ENCODE data around the gene SCGB1A1.
A peak's percentile ranks its signal among the peaks of the same experiment; 100 is the strongest.
"Not testable (repeated sequence)": the region's sequence is repeated elsewhere in the genome, so short reads cannot be mapped to it uniquely, and the experiment has no call there.

Gene SCGB1A1

DNA sequence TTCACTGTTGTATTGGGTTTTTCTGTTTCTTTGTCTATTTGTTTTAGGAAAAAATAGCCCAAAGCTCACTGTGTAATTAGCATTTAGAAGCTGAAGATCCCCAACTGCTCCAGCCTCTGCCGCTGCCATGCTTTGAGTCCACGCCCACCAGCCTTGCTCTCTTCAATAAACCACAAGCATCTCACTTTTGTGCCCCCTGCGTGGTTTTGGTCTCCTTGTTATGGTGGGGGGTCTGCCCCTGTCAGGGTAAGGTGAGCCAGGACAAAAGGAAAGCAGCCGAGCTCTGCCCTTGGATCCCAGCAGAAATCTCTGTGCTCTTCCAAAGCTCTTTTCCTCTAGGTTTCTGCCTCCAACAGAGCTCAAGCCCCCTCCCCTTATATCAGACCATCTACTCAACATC, 4.2 kb downstream of the SCGB1A1 start:
- no peak for DNase-seq

DNA sequence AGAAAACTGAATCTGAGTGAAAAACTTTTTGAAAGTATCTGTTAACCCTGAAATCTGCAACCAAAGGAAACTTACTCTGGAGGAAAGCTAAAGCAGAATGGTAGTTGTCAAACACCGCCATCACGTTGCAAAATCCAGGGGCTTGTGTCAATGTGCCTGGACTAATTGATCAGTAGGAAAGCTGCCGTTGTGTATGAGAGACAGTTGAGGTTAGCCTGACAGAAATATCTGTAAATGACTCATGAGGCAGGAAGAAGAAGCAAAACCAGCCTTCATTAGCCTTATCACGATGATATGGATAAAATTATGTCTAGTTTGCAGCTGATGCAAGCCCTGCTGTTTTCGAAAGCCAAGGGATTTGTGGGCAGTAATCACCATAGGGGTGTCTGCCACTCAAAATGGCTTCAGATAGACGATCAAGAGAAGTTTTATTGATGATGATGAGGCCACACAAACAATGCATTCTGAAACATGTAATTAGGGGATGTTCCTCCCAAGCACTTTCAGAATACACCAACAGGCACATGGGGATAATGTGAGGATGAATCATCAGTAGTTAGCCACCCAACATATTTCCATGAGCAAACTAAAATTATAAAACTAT, 8.9 kb downstream of the SCGB1A1 start:
- DNase-seq = no peak

DNA sequence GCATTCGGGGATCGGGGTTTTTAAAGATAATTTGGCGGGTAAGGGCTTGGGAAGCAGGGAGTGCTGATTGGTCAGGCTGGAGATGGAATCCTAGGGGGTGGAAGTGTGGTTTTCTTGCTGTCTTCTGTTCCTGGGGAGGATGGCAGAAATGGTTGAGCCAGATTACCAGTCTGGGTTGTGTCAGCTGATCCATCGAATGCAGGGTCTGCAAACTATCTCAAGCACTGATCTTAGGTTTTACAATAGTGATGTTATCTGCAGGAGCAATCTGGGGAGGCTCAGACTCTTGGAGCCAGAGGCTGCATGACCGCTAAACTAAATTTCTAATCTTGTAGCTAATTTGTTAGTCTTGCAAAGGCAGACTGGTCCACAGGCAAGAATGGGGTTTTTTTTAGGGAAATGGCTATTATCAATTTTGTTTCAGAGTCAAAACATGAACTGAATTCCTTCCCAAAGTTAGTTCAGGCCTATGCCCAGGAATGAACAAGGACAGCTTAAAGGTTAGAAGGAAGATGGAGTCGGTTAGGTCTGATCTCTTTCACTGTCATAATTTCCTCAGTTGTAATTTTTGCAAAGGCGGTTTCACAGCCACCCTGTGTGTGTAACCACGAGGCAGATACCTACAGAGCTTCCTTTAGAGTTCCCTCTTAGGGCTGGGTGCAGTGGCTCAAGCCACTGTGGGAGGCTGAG, 10.2 kb downstream of the SCGB1A1 start:
- DNase-seq = no peak

DNA sequence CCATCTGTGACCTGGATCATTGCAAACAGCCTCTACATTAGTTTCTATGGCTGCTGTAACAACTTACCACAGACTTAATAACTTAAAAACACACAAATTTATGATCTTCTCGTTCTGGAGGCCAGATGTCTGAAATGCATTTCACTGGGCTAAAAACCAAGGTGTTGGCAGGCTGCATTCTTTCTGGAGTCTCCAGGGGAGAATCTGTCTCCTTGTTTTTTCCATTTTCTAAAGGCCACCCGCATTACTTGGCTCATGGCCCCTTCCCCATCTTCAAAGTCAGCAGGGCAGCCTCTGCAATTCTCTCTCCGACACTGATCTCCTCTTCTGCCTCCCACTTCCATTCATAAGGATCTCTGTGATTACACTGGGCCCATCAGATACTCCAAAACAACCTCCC, 11.6 kb downstream of the SCGB1A1 start:
- DNase-seq = no peak

DNA sequence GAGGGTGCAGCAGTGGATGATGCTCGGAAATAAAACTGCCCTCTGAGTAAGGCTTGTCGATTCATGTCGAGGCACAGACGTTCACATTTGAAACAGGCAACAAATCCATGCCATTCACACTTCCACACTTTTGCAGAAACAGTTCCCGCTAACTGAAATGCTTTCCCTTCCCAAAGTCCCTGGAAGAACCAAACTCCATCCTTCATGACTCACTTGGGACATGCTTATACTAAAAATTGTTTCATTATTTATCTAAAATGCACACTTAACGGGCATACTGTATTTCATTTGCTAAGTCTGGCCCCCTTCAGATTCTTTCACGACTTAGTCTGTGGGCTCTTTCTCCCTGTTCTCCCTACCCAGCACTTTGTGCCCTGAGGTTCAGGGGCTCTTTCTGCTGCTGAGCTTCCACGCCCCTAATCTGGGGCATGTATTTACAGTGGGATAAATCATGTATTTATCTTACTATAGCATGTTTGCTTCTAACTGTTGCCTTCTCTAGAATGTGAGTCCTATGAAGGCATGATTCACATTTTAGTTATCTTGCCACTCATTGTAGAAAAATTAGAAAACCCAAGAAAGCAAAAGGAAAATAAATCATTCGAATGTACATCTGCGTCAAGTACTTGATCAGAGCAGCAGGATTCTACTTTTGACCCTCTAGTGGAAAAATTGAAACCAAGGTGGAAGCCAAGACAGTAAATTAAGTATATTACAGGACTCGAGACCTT, 12.5 kb downstream of the SCGB1A1 start:
- DNase-seq = no peak

DNA sequence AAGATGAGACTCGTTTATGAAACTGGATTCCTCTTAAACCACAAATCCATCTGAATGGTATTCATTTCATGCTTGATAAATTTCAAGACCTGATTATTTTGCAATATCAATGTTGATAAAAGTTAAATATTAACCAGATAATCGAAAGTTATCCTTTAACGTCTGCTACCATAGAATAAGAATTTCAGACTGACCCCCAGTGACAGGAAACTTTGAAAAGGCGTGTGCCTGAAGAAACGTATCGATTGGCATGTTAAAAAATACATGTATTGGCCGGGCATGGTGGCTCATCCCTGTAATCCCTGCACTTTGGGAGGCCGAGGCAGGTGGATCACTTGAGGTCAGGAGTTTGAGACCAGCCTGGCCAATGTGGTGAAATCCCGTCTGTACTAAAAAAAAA, 13.9 kb downstream of the SCGB1A1 start:
- DNase-seq = no peak

DNA sequence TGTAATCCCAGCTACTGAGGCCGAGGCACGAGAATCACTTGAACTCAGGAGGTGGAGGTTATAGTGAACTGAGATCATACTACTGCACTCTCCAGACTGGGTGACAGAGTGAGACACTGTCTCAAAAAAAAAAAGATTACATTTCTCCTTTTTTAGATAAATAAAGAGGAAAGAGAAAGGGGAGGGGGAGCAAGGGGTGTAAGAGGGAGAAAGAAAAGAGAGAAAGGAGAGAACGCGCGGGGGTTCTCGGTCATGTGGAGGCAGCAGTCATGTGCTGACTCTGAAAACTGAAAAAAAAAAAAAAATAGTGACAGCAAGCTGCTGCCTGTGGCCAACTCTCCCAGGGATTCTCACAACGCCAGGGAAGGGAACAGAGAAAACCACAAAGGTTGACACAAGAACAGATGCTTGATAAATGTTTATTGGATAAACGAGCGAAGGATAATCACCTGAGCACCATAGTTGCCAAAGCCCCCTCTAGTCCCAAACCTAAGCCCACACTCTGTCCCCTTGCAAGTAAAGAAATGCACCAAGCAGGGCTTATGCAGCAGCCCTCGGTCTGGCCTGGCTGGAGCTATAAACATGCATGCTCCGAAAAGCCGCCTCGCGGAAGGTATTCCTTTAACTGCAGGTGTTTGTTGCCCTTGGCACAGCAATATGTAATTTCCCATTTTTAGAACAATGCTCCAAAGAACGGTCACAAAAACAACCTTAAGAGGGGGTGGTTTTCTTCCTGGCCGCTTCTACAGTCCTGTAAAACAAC, 14.5 kb downstream of the SCGB1A1 start:
- DNase-seq = no peak

DNA sequence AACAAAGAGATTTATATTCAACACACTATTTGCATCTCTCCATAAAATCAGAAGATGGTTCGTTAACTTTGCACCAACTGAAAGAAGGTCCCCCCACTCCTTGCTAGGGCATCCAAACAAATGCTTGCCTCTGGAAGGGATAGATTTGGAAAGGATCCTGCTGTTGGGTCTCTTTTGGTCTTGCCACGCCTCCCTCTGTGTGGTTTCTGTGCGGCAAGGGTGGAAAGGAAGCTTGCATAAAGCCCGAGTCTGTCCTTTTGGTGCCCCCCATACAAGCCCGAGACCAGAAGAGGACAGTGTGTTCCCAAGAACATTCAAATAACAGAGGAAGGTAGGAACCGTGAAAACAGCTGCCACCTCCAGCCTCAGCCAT, 15.1 kb downstream of the SCGB1A1 start:
- DNase-seq = no peak

DNA sequence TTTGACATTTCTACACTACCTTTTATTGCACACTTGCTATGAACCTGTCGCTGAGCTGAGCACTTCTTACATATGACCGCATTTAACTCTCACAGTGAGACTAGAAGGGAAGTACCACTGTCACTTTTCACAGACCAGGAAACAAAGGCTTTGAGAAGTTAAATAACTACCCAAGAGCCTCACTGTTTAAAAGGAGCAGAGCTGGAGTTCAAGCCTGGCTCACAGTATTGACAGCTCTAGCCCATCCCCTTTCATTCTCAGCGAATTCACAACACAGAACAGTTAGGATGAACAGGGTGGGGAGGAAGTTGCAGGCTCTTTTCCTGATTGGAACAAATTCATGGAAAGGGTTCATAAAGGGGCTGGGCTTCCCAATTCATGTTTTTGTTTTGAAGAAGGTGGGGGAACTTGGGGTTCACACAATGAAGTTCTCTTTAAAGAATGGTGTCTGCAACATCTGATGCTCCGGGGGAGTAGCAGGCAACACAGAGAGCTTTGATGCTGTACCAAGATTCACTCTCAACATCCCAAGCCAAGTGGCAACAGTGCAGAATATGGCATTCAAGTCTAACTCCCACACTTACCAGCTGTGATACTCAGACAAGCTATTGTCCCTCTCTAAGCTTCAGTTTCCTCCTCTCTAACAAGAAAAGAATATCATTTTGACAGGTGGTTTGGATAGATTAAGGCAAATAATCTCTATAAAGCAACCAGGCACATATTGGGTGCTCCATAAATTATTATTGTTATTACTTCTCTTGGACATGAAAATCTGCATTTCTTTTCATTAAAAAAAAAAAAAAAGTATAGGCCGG, 17.2 kb downstream of the SCGB1A1 start:
- no peak for DNase-seq

DNA sequence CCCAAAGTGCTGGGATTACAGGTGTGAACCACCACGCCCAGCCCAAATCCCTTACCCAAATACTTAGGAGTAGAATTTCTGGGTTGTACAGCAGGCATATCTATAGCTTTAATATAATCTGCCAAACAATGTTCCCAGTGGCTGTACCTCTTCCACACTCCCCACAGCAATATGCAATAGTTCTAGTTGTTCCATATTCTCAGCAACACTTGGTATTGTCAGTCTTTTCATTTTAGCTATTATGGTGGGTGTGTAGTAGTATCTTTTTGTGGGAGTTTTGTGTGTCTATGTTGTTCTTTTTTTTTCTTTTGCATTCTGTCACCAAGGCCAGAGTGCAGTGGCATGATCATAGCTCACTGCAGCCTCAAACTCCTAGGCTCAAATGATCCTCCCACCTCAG, 18.8 kb downstream of the SCGB1A1 start:
- no peak for DNase-seq

DNA sequence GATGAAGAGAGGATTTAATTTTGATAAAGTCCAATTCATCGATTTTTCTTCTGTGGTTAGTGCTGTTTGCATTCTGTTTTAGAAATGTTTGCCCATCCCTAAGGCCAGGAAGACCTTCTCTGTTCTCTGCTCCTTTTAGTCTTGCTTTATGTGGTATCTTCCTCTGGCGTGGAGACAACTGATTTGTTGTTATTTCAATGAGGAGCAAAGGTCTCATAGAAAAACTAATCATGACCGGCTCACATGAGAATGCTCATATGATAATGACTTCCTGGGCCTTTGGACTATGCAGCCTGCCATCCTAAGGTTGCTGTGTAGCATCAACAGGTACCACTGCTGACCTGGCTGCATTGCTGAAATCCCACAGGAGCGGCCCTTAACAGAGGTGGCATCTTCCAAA, 19.8 kb downstream of the SCGB1A1 start:
- DNase-seq = no peak

DNA sequence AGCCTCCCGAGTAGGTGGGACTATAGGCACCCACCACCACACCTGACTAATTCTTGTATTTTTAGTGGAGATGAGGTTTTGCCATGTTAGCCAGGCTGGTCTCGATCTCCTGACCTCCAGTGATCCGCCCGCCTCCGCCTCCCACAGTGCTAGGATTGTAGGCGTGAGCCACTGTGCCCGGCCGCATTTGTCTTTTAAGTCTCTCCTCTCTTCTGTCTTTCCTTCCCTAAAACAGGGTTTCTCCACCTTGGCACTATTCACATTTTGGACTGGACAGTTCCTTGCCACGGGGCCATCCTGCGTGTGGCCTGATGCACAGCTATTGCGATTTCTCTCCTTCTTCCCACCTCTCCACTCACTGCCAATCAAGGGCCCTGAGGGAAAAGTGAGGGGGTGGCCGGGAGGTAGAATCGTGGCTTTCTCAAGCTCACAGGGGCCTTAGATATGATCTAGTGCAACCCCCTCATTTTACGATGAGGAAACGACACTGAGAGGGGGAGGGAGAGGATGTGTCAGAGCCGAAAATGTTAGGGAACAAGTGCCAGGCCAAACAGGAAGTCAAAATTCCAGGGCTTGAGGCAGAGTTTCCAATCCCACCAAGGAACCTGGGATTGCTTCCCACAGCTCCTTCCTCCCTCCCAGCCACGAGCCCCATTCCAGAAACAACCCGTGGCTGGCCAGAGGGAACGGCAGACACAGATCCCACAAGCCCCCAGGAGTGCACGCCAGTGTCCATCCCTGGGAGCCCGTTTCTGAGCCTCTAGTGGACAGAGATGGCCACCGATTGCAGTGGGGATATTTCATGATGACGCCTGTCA, 21.2 kb downstream of the SCGB1A1 start:
- DNase-seq = no peak

DNA sequence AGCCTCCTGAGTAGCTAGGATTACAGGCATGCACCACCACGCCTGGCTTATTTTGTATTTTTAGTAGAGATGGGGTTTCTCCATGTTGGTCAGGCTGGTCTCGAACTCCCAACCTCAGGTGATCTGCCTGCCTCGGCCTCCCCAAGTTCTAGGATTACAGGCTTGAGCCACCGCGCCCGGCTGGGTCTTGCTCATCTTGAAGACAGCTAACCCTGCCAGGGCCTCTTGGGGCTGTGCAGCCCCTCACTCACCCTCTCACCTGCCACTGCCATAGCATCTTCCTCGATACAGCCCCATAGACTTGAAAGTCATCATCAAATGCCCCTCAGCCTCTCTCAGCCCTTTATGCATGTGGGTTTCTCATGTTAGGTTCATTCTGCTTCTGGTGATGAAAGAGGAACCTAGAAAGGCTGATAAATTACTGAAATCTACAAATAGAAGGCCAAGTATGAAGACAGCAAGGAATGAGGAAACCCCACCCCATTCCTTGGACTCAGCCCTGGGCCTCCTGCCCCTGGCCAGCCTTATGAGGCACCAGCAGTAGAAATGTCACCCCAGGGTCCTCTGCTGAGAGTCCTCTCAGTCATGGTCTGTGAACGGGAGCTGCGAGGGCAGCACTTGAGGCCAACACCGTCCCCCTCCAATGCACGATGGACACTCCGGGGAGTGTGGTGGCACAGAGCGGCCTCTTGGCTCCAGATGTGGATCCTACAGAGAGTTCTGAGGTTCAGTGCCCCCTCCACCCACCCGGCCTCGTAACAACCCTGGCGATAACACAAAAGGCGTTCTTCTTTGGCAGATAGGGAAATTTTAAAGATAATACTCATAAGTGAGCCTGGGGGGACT, 24.8 kb downstream of the SCGB1A1 start:
- no peak for DNase-seq

DNA sequence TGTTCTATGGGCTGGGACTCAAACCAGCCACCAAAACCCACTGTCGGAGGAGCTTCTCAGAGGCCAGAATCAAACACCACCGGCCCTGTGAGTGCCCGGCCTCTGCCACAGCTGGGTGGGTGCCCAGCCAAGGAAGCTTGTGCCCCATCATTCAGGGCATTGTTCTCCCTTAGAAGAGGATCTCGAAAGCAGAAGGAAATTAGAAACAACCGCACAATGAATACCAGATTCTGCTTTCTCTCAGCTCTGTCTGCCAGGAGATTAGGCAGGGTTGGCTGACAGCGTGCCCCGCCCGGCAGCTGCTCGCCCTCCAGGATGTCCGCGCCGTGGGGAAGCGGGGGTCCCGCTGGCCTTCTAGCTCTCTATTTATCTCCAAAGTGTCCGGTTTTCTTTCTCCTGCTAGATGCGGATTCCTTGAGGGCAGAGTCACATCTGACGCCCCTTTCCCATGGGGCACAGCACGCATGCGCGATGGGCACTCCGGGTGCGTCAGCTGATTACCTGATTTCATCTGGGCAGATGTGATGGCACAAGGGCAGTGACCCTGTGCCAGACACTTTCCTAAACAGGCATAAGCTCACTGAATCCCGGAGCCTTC, 25.5 kb downstream of the SCGB1A1 start:
- no peak for DNase-seq

DNA sequence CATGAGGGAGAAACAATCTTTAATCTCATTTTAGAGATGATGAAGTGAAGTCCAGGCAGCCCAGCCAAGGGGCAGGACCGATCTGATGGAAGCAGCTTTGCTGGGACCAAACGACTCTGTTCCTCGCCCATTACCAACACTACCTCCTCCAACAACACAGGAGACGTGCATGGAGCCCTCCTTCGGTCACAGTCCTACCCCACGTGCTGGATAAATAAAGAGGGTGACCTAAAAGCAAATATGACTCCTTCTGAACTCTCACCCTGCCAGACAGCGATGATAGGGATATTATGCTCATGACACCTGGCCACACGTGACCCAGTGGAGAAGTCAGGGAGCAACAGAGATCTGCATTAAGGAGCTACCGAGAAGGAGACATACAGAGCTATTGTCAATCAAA, 26.0 kb downstream of the SCGB1A1 start:
- DNase-seq = peak; percentile 28

DNA sequence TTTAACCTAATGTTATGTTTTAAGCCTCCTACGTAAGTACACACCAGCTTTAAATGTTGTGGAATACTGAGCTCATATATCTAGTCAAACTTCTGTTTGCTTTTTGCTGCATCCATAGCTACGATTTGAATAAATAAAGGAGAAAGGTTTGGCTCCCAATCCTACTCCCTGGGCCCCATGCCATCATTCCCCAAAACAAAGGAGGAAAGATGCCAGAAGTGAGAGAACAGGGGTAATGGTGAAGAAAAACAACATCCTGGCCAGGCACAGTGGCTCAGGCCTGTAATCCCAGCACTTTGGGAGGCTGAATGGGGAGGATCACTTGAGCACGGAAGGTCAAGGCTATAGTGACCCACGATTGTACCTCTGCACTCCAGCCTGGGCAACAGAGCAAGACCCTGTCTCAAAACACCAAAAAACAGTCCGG, 26.5 kb downstream of the SCGB1A1 start:
- no peak for DNase-seq

DNA sequence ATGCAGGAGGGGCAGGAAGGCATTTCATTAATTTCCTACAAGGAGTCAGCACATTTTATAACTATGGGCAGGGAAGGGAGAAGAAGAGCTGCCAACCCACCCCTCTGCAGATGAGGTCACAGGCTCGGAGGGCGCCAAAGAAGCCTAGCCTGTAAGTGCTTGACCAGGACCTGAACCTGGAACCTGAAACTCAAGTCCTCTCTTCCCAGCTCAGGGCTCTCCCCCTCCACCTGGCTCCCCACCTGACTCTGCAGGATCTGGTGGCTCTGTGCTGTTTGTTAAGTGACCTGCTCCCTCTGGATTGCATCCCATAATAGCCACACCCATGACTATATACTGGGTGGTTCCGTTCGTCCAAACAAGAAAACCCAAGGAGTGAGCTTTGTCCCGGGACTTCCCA, 27.3 kb downstream of the SCGB1A1 start:
- DNase-seq = no peak

DNA sequence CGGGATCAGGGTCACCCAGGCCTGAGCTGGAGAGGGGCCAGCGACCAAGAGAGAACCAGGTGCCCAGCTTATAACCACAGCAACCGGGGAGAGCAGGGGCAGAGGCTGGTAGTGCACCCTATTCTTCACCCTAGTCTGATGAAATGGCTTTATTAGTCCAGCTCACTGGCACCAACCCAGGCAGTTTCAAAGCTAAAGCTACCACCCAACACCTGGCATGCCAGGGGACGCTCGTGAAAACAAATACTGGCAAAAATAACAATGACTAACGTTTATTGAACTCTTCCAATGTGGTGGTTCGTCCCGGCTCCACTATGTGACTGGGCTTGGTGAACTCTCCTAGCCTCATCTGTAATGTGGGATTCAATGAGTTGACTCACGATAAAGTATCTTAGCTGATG, 30.6 kb downstream of the SCGB1A1 start:
- peak; percentile 24 for DNase-seq

DNA sequence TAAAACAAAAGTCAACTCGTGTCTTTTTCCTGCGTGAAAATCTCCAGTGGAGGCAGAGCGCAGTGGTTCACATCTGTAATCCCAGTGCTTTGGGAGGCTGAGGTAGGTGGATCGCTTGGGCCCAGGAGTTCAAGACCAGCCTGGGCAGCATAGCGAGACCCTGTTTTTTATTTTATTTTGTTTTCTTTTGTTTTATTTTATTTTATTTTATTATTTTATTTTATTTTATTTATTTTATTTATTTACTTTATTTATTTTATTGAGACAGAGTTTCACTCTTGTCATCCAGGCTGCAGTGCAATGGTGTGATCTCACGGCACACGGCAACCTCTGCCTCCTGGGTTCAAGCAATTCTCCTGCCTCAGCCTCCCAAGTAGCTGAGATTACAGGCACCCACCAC, 31.1 kb downstream of the SCGB1A1 start:
- not testable (repeated sequence) for DNase-seq

DNA sequence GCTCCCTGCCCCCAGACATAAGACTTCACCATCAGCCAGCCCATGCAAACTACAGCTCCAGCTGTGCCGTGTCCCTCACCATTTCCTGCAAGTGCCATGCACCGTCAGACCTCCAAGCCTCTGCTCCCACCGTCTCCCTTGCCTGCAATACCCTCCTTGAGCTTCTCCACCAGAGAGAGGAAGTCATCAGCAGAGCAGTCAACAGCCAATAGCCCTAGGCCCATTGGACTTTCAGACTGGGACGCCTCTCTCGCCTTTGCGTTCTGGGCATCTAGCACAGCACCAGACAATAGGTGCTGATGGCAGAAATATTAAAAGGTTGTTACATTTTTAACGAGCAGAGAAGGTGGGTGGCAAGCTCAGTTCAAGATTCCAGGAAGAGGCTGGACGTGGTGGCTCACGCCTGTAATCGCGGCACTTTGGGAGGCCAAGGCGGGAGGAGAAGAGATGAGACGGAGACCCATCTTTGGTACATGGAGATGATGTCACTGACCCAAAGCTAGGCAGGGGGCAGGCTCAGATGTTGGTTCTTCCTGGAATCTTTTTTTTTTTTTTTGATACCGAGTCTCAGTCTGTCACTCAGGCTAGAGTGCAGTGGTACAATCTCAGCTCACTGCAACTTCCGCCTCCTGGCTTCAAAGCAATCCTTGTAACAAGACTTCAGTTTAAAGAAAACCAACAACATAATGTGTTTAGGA, 31.9 kb downstream of the SCGB1A1 start:
- DNase-seq = no peak

Measured in DMS53 (cell line).